ENCODE results near the gene PKD1.
A peak's percentile ranks its signal among the peaks of the same experiment; 100 is the strongest.

Gene PKD1

DNA sequence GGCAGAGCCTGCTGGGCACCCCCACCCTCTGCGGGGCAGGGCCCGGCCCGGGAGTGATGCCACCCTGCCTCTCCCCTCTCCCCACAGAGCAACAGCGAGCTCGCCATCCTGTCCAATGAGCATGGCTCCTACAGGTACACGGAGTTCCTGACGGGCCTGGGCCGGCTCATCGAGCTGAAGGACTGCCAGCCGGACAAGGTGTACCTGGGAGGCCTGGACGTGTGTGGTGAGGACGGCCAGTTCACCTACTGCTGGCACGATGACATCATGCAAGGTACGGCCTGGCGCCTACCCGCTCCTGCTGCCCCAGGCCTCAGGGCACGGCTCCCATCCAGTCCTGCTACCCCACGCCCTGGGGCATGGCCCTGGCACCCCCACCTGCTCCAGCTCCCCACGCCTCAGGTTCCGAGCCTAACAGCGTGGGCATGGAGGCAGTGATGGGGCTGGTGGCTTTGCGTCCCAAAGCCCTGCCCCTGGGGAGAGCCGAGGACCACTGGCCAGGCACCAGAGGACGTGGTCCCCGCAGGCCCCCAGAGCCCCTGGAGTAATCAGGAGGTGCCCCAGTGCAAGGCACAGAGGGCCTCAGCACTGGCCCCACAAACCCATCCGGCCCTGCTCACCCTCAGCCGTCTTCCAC lies 49.5 kb downstream of the PKD1 start:
- DNase-seq: no peak

DNA sequence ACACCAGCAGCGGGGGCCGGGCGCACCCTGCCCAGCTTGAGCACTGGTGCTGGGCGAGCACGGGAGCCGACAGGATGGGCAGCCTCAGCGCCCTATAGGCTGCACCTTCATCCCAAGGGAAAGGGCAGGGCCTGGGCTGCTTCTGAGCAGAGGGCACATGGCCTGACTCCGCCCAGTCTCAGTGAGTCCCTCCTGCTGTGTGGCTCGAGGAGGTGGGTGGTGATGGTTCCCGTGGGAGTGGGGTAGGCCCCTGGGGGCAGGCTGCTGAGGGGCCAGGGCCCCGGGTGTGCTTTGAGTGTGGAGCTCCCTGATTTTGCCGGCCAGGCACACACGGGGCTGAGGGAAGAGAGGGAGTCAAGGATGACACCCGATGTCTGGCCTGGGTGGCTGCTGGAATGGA lies 50.0 kb downstream of the PKD1 start:
- DNase-seq: no peak

DNA sequence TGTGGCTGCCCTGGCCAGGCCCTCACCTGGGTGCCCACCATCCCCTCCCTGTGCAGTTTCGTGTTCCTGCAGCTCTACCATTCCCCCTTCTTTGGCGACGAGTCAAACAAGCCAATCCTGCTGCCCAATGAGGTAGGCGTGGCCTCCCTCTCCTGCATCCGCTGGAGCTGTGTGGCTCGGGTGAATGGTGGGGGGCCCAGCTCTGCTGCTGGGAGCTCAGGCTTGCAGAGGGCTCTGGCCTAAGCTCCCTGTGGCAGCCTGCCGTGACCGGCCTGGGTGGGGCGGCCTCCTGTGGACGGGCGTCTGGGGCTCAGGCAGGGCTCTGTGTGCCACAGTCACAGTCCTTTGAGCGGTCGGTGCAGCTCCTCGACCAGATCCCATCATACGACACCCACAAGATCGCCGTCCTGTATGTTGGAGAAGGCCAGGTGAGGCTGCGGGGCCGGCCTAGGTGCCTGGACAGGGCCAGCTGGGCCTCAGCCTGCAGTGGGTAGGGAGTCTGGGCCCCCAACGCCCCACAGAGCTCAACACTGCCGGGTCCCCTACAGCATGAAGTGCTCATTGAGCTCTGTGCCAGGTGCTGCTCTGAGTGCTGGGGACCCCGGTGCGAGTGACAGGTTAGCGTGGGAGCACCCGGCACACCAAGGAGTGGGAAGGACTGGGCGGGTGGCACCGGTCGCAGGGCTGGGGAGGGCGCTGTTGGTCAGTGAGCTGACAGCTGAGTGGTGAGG lies 50.6 kb downstream of the PKD1 start:
- DNase-seq: no peak

DNA sequence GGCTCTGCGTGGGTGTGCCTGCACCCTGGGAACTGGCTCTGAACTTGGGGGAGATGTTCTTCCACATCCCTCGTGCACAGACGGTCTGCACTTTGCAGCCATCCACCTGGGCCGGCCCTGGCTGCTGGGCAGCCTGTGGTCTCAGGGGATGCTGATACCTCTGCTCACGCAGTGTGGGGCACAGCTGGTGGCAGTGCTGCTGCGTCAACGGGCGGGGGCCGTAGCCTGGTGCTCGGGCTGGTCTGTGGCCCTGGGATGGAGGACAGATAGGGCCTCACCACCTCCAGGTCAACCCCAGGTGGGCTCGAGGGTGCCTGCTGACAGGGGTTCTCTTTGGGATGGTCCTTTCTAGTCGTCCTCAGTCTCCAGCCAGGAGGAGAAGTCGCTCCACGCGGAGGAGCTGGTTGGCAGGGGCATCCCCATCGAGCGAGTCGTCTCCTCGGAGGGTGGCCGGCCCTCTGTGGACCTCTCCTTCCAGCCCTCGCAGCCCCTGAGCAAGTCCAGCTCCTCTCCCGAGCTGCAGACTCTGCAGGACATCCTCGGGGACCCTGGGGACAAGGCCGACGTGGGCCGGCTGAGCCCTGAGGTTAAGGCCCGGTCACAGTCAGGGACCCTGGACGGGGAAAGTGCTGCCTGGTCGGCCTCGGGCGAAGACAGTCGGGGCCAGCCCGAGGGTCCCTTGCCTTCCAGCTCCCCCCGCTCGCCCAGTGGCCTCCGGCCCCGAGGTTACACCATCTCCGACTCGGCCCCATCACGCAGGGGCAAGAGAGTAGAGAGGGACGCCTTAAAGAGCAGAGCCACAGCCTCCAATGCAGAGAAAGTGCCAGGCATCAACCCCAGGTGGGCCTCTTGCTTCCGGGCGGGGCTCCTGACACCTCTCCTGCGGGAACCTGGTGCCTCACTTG lies 51.6 kb downstream of the PKD1 start:
- DNase-seq: no peak

DNA sequence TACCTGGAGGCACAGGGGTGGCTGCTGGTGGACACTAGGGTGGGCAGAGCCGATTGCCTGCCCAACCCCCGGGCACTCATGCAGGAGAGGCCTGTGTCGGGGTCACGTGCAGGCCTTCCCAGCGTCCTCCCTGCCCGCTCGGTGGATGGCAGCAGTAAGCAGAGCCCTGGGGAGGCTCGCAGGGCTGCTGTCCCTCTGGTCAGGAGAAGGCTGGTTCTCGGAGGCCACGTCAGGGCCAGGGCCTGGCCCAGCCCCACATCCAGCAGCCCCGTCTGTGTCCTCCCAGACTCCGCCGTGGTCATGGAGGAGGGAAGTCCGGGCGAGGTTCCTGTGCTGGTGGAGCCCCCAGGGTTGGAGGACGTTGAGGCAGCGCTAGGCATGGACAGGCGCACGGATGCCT lies 52.3 kb downstream of the PKD1 start:
- no peak for DNase-seq

DNA sequence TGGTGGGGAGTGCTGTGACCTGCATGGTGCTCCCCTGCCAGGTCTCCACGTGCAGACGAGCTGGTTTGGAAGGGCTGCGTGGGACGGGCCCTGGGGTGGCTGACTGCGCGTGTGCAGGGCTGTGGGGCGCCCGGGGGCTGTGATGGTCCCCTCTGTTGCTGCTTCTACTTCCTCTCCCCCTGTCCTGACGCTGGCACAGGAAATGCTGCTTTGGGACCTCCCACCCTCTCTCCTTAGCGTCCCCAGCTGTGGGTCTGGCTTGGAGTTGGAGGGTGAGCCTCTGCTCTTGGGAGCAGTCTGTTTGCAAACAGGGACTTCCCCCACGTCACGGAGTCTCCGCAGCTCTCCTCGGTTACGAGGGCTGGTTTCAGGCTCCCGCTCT lies 52.7 kb downstream of the PKD1 start:
- no peak for DNase-seq

DNA sequence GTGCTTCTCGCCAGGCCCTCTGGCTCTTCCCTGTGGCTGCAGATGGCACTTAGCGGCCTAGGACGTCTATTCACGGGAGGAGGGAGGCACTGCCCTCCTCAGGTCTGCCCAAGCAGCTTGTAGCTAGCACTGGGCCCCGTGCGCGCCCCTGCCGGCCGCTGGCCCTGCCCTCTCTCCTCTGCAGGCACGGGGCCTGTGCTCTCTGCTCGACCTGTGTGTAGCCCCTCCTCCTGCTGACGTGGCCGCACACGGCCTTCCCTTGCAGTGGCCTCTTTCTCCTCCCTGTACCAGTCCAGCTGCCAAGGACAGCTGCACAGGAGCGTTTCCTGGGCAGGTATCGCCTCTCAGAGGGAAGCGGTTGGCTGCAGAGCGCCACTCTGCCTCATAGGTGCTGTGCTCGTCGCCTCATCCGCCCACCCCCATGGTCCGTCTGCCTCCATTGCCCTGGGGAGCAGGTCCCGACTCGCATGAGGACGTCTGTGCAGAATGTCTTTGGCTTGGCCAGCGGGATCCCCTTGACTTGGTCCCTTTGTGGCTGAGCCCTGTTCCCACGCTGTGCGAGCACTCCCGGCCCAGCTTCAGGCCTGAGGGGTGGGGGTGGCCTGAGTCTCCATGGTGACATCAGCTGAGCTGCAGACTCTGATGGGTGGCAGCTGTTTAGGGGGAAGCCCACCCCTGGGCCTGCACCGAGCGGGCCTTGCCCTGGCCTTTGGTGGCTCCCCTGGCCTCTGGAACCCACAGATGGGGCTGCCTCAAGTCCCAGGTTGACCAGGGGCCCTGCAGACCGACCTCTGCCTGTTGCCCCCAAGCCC lies 53.3 kb downstream of the PKD1 start:
- DNase-seq: peak; percentile 0

DNA sequence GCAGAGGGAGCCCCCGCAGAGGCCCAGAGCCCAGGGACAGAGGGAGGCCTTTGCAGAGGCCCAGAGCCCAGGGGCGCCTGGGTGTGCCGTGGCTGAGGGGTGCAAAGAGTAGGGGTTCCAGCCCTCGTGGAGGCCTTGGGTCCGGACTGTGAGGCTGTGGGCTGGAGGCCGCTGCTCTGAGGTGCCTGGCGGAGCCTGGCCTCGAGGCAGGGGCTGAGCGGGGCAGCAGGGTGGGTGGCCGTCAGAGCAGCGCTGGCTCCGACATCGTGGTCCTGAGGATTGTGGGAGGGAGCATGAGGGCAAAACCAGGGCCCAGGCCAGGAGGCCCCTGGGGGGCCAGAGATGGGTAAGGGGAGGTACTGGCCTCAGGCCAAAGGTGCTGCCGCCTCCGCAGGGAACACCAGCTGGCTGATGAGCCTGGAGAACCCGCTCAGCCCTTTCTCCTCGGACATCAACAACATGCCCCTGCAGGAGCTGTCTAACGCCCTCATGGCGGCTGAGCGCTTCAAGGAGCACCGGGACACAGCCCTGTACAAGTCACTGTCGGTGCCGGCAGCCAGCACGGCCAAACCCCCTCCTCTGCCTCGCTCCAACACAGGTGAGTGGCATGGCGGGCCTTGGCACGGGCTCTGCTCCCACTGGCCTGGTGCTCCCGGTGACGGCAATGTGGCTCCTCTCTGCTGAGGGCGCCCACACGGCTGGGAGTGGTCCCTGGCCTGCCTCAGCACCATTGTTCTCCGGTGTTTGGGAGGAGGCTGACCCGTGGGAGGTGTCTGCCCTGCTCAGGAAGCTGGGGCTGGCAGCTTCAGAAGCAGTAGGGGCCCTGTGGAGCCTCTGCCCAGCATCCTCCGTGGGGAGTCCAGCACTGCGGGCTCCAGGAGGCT lies 54.3 kb downstream of the PKD1 start:
- DNase-seq: no peak

DNA sequence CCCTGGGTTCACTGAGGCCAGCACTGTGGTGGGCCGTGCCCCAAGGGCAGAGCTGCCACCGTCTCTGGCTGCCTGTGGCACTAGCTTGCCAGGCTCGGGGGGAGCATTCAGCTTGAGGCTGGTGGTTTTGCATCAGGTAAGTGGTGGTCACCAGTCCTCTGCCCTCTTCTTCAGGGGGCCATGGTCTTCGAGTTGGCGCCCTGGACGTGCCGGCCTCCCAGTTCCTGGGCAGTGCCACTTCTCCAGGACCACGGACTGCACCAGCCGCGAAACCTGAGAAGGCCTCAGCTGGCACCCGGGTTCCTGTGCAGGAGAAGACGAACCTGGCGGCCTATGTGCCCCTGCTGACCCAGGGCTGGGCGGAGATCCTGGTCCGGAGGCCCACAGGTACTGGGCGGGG lies 55.7 kb downstream of the PKD1 start:
- no peak for DNase-seq

DNA sequence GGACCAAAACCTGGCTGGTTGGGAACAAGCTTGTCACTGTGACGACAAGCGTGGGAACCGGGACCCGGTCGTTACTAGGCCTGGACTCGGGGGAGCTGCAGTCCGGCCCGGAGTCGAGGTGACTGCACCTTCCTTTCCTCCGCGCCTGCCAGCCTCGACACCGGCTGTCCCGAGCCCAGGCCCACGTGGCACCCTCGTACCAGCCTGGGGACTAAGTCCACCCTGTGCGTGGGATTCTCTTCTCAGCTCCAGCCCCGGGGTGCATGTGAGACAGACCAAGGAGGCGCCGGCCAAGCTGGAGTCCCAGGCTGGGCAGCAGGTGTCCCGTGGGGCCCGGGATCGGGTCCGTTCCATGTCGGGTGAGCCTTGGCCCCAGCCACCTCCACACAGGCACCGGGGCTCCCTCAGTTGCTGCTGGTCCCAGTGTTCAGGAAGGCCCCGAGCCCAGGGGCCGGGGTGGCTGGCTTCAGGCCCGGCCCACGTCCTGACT lies 56.3 kb downstream of the PKD1 start:
- no peak for DNase-seq

DNA sequence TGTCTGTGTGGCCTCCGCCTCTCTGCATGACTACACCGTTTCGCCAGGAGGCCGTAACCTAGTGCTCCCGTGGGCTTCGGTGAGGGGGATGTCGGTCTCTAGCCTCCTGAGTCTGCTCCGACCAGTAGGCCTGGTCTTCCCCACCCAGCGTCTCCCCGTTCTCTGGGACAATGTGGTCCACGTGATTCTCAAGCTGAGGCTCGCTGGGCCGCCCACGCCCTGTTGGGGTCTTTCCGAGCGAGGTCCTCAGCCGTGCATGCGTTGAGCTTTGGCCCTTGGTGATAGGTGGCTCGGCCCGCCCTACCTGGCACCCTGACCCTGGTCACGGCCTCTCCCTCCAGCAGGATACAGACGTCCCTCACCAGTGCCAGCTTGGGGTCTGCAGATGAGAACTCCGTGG lies 57.0 kb downstream of the PKD1 start:
- no peak for DNase-seq

DNA sequence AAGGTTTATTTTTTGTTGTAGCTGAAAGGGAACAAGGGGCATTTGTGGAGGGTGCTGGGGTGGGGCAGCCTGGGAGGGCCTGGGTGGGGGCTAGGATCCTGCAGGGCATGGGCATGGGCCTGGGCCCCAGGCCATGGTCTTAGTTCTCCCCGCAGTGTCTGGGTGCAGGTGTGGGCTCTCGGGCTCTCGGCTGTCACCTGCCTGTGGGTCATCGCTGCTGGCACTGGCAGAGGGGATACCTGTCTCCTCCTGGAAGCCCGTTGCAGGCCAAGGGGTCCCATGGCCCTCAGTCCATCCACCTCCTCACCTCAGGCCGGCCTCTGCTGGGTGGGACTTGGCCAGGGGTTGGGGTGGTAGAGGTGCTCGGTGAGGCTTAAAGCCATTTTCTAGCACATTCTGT lies 57.6 kb downstream of the PKD1 start:
- DNase-seq: no peak

DNA sequence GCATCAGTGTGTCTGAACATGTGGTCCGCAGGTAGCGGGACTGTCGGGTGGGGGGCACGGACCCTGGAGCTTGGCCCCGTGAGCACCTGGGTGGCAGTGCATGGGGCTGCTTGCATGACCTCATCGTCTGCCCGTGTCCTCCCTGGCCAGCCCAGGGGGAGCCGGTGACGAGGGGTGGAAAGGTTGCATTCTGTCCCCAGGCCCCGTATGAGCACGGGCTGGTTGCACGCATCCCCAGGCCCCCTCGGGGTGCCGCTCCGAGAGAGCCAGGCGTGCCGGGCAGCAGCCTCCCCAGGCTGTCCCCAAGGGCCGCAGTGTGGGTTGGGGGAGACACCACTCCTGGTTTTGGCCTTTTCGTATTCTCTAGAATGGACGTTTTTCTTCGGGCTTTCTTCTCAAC lies 58.0 kb downstream of the PKD1 start:
- no peak for DNase-seq

DNA sequence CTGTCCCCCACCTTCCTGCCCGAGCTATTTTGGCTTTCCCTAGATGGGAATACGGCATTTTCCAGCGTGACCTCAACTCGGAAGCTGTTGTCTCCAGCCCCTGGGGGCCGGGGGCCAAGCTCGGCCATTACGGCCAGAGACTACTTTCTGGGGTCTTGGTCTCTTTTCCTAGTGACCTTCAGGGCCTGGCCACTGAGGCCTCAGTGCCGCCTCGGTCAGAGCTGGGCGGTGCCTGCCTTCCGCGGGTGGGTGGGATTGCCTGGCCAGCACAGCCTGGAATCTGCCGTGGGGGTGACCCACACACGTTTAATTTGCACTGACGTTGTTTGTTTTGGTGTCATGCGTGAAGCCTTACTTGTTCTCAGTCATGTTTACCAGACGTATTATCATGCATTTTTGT lies 58.7 kb downstream of the PKD1 start:
- DNase-seq: no peak

DNA sequence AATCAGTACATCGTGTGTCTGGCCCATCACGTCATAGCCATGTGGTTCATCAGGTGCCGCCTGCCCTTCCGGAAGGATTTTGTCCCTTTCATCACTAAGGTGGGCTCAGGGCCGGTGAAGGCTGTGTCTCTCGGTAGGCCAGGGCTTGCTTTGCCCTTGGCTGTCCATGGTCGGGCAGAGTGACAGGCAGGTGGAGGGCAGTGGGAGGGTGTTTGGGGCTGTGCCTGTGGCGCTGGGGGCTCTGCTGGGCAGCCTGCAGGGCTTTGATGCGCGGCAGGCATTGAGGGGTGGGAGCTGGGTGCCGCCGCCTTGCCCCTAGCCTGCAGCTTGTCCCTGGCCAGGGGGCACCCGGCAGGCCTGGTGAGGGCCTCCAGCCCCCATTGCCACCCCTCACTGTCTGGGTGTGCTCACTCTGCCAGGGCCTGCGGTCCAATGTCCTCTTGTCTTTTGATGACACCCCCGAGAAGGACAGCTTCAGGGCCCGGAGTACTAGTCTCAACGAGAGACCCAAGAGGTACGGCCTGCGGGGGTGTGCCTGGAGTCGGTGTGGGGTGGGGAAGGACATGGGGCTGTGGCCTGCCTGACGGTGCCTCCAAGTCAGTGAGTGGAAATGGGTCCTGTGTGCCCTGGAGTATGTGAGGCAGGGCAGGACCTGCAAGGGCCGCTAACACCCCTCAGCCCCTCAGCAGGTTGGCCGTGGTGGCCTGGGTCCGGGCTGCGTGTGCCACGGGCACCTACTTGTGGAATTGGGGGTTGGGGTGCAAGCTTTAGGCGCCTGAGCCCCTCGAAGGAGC lies 59.4 kb downstream of the PKD1 start:
- DNase-seq: no peak

DNA sequence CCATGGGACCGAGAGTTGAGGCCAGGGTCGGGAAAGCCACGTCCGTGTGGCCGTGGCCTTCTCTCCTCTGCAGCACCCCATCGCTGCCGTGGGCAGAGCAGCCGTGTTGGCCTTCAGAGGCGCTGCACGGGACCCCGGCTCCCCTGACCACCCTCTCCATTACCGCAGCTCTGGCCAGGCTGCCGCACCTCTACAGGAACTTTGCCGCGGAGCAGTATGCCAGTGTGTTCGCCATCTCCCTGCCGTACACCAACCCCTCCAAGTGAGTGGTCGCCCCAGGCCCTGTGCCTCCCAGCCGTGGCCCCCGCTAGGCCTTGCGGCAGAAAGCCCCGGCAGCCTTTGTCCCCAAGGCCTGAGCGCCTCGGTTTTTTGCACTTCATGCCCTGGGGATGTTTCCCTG lies 60.1 kb downstream of the PKD1 start:
- no peak for DNase-seq

DNA sequence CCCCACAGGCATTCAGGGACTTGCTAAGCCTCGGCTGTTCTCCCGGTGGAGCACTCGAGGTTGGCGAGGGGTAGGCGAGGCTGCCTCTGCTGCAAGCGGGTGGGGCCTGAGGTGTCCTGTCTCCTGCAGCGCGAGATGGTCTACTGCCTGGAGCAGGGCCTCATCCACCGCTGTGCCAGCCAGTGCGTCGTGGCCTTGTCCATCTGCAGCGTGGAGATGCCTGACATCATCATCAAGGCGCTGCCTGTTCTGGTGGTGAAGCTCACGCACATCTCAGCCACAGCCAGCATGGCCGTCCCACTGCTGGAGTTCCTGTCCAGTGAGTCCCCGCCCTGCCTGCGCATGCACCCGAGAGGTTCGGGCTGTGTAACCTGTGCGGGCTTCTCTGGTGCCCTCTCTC lies 61.6 kb downstream of the PKD1 start:
- no peak for DNase-seq

DNA sequence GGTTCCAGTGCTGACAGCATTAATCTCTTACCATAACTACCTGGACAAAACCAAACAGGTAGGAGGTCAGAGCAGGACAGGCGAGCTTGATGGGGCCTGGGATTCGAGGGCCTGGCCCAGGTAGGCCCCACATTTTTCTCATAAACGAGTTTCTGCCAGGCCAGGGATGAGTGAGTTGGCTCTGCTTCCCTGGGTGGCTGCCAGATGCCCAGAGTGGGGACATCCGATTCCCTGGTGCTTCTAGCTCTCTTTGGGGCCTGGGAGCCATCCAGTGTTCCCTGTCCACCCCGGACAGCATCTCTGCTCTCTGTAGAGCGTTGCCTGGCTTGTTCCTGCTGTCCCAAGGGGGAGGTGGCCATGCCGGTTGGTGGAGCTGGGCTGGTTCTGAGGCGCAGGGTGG lies 62.8 kb downstream of the PKD1 start:
- no peak for DNase-seq

DNA sequence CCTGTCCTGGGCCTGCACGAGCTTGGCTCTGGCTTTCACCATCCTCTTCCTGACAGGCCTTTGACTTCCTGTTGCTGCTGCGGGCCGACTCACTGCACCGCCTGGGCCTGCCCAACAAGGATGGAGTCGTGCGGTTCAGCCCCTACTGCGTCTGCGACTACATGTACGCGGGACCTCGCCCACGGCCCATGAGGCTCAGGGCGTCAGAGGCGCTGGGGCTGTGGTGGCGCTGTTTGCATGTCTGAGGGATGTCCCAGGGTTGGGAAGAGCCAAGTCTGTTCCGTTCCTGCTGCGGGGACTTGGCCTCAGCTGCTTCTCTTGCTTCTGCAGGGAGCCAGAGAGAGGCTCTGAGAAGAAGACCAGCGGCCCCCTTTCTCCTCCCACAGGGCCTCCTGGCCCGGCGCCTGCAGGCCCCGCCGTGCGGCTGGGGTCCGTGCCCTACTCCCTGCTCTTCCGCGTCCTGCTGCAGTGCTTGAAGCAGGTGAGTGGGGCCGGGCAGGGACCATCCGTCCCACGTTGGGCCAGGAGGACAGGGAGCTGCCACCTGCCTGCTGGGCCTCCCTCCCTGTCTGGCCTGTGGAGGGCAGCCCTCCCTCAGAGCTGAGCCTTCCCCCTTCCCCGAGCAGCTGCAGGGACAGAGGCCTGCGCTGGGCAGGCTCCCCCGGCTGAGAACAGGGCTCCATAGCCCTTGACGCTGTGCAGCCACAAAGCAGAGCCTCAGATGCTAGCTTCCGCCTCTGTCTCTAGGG lies 64.1 kb downstream of the PKD1 start:
- no peak for DNase-seq
